ENCODE measurements around the gene MUC6.

DNA sequence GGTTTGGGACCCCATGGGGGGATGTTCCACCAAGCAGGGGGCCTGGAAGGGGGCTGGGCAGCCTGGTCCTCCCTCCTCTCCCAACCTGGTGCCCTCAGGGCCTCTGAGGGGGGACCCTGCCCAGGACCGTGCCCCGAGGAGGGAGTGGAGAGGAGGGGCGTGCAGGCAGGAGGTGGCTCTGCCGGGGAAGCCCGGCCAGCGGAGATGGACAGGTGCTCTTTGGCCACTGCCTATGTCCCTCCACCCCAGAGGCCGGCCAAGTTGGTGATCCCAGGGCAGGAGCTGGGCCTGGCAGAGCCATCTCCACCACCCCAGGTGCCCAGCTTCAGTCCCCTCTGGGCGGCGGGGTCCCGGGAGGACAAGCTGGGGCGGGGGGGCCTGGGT, 40.5 kb upstream of the MUC6 start:
- TF ChIP-seq MYNN (tag by site-specific recombination; IDR thresholded peaks at IDR 0.05; ENCODE audit: borderline replicate concordance) (no peak), CTCF (tag by site-specific recombination; IDR thresholded peaks at IDR 0.05) (no peak), ZBTB7A (tag by site-specific recombination; IDR thresholded peaks at IDR 0.05; ENCODE audit: low read depth) (no peak), ZNF302 (tag by site-specific recombination; IDR thresholded peaks at IDR 0.05; ENCODE audit: low read depth) (no peak), EGR2 (tag by site-specific recombination; IDR thresholded peaks at IDR 0.05; ENCODE audit: low read depth) (no peak), ZNF24 (tag by site-specific recombination; IDR thresholded peaks at IDR 0.05) (no peak), ZNF530 (tag by site-specific recombination; IDR thresholded peaks at IDR 0.05; ENCODE audit: low read depth) (no peak)
- TF ChIP-seq, protein P1, sequence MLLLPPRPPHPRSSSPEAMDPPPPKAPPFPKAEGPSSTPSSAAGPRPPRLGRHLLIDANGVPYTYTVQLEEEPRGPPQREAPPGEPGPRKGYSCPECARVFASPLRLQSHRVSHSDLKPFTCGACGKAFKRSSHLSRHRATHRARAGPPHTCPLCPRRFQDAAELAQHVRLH (tag by site-specific recombination; IDR thresholded peaks at IDR 0.05): no peak
- TF ChIP-seq, protein P2, sequence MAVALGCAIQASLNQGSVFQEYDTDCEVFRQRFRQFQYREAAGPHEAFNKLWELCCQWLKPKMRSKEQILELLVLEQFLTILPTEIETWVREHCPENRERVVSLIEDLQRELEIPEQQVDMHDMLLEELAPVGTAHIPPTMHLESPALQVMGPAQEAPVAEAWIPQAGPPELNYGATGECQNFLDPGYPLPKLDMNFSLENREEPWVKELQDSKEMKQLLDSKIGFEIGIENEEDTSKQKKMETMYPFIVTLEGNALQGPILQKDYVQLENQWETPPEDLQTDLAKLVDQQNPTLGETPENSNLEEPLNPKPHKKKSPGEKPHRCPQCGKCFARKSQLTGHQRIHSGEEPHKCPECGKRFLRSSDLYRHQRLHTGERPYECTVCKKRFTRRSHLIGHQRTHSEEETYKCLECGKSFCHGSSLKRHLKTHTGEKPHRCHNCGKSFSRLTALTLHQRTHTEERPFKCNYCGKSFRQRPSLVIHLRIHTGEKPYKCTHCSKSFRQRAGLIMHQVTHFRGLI (tag by site-specific recombination; IDR thresholded peaks at IDR 0.05): no peak
- TF ChIP-seq, protein P3, sequence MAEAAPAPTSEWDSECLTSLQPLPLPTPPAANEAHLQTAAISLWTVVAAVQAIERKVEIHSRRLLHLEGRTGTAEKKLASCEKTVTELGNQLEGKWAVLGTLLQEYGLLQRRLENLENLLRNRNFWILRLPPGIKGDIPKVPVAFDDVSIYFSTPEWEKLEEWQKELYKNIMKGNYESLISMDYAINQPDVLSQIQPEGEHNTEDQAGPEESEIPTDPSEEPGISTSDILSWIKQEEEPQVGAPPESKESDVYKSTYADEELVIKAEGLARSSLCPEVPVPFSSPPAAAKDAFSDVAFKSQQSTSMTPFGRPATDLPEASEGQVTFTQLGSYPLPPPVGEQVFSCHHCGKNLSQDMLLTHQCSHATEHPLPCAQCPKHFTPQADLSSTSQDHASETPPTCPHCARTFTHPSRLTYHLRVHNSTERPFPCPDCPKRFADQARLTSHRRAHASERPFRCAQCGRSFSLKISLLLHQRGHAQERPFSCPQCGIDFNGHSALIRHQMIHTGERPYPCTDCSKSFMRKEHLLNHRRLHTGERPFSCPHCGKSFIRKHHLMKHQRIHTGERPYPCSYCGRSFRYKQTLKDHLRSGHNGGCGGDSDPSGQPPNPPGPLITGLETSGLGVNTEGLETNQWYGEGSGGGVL (tag by site-specific recombination; IDR thresholded peaks at IDR 0.05): no peak
- TF ChIP-seq, protein P4, sequence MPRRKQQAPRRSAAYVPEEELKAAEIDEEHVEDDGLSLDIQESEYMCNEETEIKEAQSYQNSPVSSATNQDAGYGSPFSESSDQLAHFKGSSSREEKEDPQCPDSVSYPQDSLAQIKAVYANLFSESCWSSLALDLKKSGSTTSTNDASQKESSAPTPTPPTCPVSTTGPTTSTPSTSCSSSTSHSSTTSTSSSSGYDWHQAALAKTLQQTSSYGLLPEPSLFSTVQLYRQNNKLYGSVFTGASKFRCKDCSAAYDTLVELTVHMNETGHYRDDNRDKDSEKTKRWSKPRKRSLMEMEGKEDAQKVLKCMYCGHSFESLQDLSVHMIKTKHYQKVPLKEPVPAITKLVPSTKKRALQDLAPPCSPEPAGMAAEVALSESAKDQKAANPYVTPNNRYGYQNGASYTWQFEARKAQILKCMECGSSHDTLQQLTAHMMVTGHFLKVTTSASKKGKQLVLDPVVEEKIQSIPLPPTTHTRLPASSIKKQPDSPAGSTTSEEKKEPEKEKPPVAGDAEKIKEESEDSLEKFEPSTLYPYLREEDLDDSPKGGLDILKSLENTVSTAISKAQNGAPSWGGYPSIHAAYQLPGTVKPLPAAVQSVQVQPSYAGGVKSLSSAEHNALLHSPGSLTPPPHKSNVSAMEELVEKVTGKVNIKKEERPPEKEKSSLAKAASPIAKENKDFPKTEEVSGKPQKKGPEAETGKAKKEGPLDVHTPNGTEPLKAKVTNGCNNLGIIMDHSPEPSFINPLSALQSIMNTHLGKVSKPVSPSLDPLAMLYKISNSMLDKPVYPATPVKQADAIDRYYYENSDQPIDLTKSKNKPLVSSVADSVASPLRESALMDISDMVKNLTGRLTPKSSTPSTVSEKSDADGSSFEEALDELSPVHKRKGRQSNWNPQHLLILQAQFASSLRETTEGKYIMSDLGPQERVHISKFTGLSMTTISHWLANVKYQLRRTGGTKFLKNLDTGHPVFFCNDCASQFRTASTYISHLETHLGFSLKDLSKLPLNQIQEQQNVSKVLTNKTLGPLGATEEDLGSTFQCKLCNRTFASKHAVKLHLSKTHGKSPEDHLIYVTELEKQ (tag by site-specific recombination; IDR thresholded peaks at IDR 0.05; ENCODE audit: borderline replicate concordance): no peak
- TF ChIP-seq, protein P5, sequence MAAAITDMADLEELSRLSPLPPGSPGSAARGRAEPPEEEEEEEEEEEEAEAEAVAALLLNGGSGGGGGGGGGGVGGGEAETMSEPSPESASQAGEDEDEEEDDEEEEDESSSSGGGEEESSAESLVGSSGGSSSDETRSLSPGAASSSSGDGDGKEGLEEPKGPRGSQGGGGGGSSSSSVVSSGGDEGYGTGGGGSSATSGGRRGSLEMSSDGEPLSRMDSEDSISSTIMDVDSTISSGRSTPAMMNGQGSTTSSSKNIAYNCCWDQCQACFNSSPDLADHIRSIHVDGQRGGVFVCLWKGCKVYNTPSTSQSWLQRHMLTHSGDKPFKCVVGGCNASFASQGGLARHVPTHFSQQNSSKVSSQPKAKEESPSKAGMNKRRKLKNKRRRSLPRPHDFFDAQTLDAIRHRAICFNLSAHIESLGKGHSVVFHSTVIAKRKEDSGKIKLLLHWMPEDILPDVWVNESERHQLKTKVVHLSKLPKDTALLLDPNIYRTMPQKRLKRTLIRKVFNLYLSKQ (tag by site-specific recombination; IDR thresholded peaks at IDR 0.05; ENCODE audit: borderline replicate concordance): no peak
